ENCODE results near the gene FBXW5.

The FBXW5 gene

DNA sequence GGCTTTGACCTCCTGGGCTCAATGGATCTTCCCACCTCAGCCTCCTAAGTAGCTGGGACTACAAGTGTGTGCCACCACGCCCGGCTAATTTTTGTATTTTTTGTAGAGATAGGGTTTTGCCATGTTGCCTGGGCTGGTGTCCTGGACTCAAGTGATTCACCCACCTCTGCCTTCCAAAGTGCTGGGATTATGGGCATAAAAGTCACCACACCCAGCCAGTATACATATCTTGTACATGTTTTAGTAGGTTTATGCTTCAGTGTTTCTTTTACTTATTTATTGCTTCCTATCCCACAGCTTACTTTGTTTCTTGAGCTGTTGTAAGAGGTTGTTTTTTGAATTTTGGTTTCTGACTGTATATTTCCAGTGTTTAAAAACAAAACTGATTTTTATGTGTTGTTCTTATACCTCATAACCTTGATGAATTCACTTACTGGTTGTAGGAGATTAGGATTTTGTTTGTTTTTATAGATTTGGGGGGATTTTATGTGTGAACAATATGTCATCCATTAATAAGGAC is 12.9 kb downstream of the FBXW5 start:
- no peak for DNase-seq

DNA sequence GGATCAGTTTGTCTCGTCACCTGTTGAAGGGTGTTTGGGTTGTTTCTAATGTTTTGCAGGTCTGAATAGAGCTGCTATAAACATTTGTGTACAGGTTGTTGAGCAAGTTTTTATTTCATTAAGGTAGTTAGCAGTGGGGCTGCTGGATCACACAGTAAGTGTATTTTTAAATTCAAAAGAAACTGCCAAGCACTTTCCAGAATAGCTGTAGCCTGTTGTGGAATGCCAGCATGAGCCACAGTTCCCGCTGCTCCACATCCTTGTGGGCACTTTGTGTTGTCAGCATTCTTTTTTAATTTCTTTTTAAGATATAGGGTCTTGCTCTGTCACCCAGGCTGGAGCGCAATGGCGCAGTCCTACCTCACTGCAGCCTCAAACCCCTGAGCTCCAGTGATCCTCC is 14.5 kb downstream of the FBXW5 start:
- DNase-seq = no peak

DNA sequence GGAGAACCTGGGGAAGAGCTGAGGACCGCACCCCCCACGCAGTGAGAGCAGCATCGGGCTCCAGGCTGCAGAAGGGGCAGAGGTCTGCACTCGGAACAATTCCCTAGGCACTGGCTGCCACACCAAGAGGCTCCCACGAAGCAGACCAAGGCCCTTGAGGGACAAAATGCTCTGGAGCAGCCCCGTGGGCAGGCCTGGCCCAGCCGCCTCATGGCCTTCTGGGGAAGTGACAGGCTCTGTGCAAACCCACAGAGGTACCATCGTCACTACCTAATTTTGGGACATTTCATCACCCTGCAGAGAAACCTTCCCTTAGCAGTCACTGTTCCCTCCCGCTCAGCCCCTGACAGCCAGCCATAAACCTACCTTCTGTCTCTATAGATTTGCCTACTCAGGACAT is 15.9 kb downstream of the FBXW5 start:
- DNase-seq = no peak

DNA sequence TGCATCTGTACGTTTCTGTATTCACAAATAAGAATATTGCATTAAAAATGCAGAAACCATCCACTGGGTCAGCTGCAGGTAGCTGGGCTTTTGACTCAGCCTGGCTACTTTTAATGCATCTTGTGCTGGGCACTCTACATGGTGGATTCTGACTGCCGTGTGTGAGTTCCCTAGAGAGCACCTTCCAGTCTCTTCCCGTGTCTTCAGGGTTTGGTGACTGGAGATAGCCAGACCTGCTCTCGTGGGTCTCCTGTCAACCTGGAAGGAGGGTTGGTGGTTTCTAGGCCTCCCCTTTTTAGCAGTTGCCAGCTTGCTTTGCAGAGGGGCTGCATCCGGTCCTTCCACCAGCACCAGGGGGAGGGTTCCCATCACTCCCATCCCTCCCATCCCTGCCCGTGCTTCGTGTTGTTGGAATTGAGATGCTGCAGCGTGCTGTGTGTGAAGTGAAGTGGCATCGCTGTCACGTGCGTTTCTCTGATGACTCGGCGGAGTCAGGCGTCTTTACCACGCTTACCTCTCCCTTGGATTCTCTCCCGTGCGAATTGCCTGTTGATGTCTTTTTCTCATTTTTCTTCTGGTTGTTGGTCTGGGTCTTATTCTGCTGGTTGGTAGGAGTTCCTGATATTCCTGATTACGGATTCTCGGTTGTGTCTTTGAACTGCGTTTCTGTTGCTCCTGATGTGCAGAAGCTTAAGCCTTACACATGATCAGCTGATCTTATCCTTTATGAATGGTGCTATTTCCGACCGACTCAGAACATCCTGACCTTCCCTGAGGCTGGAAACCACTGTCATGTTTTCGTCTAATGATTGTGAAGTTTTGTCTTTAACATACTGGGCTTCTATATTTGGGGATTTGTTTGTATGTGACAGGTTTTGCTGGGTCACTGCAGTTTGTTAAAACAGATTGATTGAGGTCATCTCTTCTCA is 16.9 kb downstream of the FBXW5 start:
- no peak for DNase-seq

DNA sequence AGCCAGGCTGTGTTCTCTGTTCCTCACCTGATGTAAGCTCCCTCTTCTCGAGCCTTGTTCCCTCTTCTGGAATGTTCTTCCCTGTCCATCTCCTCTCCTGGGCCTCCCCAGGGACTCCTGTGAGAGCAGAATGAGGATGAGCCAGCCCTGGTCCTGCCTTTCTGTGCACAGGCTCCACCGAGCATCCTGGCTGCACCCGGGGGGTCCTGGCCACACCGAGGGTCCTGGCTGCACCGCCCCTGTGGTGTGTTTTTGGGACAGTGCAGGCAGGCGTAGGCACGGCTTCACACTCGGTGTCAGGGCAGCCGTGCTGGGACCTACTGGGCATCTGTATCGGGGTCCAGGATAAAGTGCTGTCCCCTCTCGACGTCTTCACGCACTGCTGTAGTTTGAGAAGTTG is 17.8 kb downstream of the FBXW5 start:
- DNase-seq = no peak

DNA sequence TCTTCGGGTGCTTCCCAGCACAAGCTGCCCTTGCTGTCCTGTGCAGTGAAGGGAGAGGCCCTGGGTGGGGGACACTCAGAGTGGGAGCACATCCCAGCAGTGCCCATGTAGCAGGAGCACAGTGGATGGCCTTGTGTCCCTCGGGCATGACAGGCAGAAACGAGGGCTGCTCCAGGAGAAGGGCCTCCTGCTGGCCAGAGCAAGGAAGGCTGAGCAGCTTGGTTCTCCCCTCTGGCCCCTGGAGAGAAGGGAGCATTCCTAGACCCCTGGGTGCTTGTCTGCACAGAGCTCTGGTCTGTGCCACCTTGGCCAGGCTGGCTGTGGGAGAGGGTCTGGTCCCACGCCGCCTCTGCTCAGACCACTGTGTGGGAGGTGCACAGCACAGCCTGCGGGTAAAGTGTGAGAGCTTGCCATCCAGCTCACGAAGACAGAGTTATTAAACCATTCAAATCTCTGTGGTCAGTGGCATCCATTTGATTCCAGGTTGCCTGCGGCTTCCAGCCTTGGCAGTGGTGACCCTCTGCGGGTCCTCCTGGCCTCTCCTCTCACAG is 18.3 kb downstream of the FBXW5 start:
- DNase-seq = no peak

DNA sequence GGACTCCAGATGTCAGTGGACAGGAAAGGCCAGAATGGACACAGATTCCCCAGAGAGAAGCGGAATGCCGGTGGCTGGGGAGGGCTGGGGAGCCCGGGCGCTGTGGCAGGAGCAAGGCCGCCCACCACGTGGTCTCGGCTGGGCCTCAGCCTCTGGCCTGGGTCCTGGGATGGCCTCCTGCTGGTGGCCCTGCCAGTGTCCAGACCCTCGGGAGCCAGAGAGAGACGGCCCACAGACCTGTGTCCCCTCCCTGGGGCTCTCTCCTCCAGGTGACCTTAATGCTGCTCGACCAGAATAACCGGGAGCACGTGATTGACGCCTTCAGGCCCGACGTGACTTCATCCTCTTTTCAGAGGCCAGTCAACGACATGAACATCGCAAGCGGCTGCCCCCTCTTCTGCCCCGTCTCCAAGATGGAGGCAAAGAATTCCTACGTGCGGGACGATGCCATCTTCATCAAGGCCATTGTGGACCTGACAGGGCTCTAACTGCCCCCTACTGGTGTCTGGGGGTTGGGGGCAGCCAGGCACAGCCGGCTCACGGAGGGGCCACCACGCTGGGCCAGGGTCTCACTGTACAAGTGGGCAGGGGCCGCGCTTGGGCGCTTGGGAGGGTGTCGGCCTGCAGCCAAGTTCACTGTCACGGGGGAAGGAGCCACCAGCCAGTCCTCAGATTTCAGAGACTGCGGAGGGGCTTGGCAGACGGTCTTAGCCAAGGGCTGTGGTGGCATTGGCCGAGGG is 19.0 kb downstream of the FBXW5 start:
- no peak for DNase-seq

DNA sequence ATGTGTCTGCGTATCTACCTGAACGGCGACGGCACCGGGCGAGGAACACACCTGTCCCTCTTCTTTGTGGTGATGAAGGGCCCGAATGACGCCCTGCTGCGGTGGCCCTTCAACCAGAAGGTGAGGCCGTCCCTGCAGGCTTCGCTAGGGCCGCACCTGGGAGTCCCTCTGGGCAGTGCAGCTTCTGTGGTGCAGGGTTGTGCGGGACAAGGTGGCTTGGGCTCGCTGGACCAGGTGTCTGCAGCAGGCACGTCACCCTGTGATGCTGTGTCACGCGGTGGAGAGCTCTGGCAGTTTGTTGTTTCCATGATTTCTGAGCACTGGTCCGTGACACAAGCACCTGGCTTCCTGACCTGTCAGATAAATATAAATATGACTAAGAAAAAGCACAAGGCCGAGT is 20.7 kb downstream of the FBXW5 start:
- DNase-seq = no peak

DNA sequence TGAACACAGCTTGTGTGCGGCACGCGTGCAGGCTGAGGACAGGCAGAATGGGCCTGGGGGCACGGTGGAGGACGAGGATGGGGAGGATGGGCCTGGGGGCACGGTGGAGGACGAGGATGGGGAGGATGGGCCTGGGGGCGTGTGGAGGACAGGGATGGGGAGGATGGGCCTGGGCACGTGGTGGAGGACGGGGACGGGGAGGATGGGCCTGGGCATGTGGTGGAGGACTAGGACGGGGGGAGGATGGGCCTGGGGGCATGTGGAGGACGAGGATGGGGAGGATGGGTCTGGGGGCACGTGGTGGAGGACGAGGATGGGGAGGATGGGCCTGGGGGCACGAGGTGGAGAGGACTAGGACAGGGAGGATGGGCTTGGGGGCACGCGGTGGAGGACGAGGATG is 22.0 kb downstream of the FBXW5 start:
- no peak for DNase-seq

DNA sequence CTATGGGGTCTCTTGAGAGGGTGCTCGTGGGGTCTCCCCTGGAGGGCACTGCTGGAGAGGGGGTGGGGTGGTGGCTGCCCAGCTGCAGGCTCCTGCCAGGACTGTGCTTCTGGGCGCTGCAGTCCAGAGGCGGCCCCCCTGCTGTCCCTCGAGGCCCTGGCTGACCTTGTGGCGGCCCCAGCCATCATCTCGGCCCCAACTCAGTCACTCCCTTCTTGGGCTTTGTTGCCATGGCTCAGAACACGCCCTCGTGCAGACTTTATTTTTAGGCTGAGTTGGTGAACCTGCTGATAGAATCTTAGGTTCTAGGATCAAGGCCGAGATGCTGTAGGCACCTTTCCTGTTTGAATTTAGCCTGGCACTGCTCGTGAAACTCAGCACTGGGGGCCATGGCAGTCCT is 22.8 kb downstream of the FBXW5 start:
- DNase-seq = no peak

DNA sequence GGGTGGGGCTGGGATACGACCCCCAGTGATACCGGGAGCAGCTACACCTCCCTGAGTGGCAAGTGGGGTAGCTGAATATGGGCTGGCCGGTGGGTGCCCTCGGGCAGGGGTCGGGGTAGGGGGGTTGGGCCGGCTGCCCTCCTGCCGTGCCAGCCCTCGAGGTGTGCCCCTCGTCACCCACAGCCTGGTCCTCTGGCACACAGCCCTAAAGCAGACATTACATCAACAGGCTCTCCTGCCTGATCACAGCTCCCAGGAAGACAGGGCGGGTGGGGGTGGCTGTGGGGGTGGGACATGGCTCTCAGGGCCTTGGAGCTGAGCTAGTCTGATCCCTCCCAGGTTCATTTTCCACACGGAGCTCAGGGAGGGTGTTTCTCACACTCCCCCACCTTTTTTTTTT is 23.2 kb downstream of the FBXW5 start:
- DNase-seq = no peak

DNA sequence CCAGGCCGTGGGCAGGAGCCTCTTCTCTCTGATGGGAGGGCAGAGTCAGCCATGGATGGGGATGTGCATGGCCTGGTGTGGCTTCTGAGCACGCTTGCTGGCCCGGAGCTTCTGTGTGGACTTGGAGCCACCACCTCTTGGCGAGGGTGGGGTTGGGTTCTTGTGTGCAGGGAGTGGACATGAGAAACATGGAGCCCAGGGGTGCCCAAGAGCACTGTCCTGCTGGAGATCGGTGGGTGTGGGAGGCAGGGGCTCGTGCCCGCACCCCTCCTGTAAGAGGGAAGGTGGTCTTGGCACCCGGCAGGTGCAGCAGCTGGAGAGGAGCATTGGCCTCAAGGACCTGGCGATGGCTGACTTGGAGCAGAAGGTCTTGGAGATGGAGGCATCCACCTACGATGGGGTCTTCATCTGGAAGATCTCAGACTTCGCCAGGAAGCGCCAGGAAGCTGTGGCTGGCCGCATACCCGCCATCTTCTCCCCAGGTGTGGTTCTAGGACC is 23.8 kb downstream of the FBXW5 start:
- no peak for DNase-seq

DNA sequence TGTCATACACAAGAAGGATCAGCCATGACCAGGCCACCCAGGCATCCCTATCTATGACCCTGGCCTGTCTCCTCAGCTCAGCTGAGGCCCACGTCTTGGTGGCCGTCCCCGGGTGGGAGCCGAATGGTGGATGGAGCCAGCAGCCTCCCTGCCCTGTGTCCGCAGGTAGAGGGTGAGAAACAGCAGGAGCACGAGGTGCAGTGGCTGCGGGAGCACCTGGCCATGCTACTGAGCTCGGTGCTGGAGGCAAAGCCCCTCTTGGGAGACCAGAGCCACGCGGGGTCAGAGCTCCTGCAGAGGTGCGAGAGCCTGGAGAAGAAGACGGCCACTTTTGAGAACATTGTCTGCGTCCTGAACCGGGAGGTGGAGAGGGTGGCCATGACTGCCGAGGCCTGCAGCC is 24.5 kb downstream of the FBXW5 start:
- DNase-seq = no peak

DNA sequence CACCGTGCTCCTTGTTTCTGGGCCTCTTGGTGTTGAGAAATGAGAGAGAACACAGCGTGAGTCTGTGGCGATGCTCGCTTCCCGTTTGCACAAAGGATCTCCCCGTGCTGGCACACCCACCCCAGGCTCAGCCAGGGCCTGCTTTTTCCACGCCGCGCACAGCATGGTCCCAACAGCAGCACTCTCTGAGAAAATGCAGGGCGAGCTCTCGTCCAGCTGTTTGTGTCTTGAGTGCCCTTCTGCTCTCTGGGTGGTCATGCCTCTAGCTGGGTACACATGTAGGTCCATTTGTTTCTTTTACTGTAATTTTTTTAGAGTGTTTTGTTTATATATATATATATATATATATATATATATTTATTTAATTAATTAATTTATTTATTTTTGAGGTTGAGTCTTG is 26.6 kb downstream of the FBXW5 start:
- DNase-seq = no peak

DNA sequence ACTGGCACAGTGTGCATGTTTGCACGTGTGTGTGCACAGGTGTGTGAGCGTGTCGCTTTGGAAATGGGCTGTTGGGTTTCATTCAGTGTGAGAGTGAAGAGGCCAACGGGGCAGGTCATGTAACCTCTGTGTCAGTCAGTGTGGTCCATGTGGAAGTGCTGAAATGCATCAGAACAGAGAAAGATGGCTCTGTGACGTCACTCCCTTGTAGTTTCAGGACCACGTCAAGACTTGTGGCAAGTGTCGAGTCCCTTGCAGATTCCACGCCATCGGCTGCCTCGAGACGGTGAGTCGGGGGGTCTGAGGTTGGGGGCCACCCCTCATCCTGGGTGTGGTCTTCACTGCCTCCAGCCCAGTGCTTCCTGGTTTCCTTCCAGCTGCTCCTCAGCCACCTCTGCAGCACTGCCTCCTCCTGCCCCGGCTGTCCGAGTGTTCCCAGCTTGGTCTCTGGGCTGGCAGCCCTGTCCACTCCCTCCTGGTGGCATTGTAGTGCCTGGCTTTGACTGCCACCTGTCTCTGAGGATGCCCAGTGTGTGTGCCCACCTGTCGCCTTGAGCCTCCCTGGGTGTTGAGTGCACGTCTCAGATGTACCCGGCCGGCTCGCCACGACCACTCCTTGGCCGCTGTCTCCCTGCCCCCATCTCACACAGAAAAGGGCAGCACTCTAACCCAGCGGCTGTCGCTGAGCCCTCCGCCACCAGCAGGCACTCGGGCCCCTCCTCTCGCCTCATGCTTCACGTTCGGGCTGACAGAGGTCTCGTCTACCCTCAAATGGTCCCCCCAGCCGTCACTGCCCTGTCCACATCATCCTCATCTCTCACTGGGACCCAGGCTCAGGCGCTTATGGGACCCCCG is 28.0 kb downstream of the FBXW5 start:
- no peak for DNase-seq

DNA sequence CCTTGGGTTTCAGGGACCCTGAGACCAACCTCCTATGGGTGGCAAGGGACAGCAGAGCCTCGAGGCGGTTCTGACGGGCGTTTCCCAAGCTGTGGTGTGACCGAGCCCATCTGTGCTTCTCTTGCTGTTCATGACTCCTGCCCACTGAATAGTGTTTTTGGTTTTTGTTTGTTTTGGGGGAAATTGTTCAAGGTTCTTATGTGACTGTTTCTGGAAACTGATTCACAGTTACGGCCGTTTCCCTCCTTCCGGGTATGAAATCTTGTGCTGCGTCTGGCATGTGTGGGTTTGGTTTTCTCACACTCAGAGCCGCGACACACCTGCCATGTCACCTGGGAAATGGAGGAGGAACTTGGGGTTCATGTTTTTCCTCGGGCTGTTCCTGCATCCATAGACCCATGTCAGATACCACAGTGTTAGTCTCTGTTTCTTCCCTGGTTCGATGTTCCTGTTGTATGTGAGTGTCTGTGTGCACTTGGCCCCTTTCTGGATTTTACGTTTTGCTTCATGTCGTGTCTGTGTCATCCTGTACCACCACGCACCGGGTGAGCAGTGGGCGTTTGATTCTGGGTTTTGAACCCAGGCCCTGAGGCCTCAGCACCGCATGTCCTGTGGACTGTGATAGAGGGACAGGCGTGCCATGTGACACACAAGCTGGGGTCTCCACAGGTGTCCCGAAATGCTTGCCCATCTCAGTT is 28.8 kb downstream of the FBXW5 start:
- DNase-seq = no peak

DNA sequence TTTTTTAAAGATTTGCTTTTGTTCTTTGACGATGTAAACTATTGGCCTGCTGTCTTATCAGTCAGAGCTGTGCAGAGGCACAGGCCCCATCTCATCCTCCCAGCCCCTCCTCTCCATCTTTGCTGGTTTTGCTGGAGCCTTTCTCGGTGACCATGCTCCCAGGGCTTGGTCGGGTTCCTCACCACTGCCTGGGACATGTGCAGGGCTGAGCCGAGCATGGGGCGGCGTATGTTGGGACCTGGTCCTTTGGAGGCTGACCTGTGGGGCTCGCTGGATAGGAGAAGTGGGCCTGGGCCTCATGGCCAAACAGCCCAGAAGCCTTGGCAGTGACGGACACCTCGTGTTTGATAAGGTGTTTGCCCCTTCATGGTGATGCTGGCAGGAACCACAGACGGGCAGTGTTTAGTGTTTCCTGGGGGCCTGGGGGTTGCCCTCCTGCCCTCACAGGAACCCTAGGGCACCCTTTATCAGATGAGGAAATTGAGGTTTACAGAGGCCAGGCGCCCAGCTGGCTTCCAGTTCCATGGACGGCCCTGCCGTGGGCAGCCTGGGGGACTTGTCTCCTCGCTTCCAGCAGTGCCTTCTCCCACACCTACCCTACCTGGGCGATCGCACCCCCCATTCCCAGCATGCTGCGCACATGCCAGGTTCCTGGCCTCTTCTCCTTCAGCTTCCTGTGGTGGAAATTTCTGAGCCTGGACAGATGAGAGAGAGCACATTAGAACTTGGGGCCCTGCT is 30.7 kb downstream of the FBXW5 start:
- no peak for DNase-seq

DNA sequence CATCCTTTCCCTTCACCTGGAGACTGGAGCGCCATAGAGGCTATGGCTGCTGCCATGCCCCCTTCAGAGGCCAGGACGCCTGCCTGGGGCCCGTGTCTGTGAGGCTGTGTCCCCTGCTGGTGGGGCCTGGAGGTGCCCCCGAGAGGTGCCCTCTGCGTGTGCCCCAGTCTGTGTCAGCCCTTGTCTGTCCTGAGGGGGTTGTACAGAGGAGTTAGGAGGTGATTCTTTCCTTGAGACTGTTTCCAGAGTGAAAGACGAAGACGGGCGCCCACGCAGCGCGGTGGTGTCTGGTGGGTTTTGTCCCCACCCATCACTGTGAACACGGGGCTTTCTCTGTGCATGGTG is 33.7 kb downstream of the FBXW5 start:
- no peak for DNase-seq

DNA sequence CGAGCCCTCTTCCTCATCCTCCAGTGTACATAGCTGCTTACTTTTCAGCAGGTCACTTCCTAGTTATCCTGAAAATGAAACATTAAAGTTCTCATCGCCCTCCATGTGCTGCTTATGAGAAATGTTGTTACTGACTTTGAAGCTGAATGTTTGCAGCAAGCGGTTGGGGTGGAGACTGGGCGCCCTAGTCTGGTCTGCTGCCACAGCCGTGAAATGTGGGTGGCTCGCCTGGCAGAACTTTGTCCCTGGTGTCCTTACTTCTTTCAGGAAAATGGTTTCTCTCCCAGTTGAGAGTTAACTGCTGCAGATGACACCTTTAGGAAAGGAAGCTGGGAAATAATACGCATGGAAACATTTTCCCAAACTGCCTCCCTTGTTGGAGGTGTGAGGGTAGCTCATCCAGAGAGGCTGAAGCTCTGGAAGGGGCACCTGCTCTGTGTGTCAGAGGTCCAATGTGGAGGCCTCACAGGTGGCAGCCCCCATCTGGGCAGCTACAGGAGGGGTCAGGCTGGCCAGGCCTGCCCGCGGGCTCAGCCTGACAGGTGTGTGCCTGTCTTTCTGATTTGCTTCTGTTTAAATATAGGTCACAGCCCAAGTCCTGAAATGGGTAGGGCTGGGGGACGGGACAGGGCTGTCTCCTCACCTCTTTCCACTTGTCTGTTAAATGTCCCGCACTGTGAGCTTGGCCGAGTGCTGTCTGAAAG is 34.2 kb downstream of the FBXW5 start:
- no peak for DNase-seq

DNA sequence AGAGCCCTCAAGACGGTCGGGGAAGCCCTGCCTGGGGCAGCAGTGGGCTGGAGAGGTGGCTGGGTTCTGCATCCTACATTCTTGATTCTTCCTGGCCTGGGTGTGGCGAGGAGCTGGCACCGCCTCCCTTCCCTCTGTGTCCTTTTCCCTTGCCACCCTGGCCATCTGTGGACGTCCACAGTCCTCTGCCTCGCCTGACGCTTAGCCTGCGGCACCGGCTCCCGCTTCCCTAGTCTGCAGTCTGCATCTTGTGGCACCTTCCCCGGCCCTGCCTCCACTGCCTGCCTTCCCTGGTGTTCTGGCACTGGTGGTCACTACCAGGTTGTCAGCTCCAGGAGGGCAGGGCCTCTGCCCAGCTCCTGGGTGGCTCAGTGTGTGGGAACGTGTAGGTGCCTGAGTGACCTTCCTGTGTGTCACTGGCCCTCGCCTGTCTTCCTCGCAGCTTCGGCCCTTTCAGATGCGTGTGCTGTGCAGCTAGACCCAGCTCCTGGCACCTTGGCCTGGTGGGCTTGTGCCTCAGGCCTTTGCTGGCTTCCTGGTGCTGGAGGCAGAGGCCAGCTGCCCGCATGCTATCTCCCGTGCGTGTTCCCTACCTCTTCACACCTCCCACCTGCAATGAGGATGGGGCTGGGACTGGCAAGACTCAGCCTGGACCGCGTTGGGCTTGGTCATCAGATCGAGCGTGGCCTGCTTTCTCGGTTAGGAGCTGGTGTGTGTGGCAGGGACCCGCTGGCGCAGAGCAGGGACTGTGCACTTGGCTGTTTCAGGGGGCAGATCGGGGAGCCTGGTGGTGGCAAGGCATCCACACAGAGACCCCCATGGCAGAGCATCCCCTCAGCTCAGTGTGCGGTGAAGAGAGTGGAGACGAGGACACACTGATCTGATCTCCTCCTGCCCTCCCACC is 37.3 kb downstream of the FBXW5 start:
- no peak for DNase-seq
